Measurements from ENCODE around the gene ERVV-1. TPM values are rescaled to one million over a fixed set of nuclear protein-coding genes. Genes with fewer than 3 reads are reported as not detected.

Gene ERVV-1
- total RNA-seq, 1 donor = not detected

GRCh38 chr19:52991484-52991883 is 22.2 kb upstream of the ERVV-1 start:
- peak; percentile 54 for DNase-seq (ENCODE audit: low read depth)
- no peak overlapping the region for H3K4me3 ChIP-seq (ENCODE audit: low read depth, low read length)
- TF ChIP-seq, protein P1, sequence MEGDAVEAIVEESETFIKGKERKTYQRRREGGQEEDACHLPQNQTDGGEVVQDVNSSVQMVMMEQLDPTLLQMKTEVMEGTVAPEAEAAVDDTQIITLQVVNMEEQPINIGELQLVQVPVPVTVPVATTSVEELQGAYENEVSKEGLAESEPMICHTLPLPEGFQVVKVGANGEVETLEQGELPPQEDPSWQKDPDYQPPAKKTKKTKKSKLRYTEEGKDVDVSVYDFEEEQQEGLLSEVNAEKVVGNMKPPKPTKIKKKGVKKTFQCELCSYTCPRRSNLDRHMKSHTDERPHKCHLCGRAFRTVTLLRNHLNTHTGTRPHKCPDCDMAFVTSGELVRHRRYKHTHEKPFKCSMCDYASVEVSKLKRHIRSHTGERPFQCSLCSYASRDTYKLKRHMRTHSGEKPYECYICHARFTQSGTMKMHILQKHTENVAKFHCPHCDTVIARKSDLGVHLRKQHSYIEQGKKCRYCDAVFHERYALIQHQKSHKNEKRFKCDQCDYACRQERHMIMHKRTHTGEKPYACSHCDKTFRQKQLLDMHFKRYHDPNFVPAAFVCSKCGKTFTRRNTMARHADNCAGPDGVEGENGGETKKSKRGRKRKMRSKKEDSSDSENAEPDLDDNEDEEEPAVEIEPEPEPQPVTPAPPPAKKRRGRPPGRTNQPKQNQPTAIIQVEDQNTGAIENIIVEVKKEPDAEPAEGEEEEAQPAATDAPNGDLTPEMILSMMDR (IDR thresholded peaks at IDR 0.05; ENCODE audit: insufficient read depth, low read length) = no peak

GRCh38 chr19:52992109-52993004 is 21.4 kb upstream of the ERVV-1 start:
- peak overlapping the region; percentile 67 for H3K4me3 ChIP-seq (ENCODE audit: low read depth, low read length)

GRCh38 chr19:52993342-52994178 is 20.2 kb upstream of the ERVV-1 start:
- peak overlapping the region; percentile 69 for H3K4me3 ChIP-seq (ENCODE audit: low read depth, low read length)

More at GRCh38 chr19:52992109-52993004, 21.4 kb upstream of the ERVV-1 start:
- TF ChIP-seq, protein P1 (IDR thresholded peaks at IDR 0.05; ENCODE audit: insufficient read depth, low read length) = no peak
- DNase-seq (ENCODE audit: low read depth) = peak; percentile 5

DNA sequence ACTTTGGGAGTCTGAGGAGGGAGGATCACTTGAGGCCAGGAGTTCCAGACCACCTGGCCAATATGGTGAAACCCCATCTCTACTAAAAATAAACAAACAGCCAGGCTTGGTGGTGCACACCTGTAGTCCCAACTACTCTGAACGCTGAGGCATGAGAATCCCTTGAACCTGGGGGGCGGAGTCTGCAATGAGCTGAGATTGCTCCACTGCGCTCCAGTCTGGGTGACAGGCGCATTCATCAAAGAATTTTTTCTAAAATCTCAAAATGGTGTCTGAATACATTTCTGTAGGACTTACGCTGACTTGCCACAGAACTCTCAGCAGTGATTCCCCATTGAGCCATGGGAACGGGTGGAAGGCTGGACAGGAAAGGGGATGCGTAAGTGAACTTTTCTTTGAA is 18.0 kb upstream of the ERVV-1 start:
- TF ChIP-seq, protein P1 (IDR thresholded peaks at IDR 0.05; ENCODE audit: insufficient read depth, low read length) = no peak
- DNase-seq (ENCODE audit: low read depth) = no peak

More at GRCh38 chr19:52993342-52994178, 20.2 kb upstream of the ERVV-1 start:
- peak; percentile 78 for DNase-seq (ENCODE audit: low read depth)
- TF ChIP-seq, protein P1 (IDR thresholded peaks at IDR 0.05; ENCODE audit: insufficient read depth, low read length) = peak; percentile 53

GRCh38 chr19:52997975-52998374 is 15.7 kb upstream of the ERVV-1 start:
- DNase-seq (ENCODE audit: low read depth) = no peak
- no peak overlapping the region for H3K4me3 ChIP-seq (ENCODE audit: low read depth, low read length)
- TF ChIP-seq, protein P1 (IDR thresholded peaks at IDR 0.05; ENCODE audit: insufficient read depth, low read length) = no peak

More for the DNA sequence above, 18.0 kb upstream of the ERVV-1 start:
- H3K4me3 ChIP-seq (ENCODE audit: low read depth, low read length) = no peak overlapping the region

- H3K4me3 ChIP-seq (ENCODE audit: low read depth, low read length) = no peak overlapping the region
- DNase-seq (ENCODE audit: low read depth) = no peak
- TF ChIP-seq, protein P1 (IDR thresholded peaks at IDR 0.05; ENCODE audit: insufficient read depth, low read length) = no peak
Measured at GRCh38 chr19:53002479-53002878, 11.2 kb upstream of the ERVV-1 start.
